Measurements from ENCODE around the gene KSR1.
"Not testable (repeated sequence)": the region's sequence is repeated elsewhere in the genome, so short reads cannot be mapped to it uniquely, and the experiment has no call there.

Gene KSR1

GRCh38 chr17:27669850-27670249 is 213.6 kb downstream of the KSR1 start:
- no peak for DNase-seq

GRCh38 chr17:27670791-27671590 is 214.7 kb downstream of the KSR1 start:
- no peak for DNase-seq

GRCh38 chr17:27671591-27671910 is 215.3 kb downstream of the KSR1 start:
- no peak for DNase-seq

- not testable (repeated sequence) for DNase-seq
Measured at GRCh38 chr17:27671977-27672480, 215.8 kb downstream of the KSR1 start.

- no peak for DNase-seq
Measured at GRCh38 chr17:27674335-27674734, 218.1 kb downstream of the KSR1 start.
